Panc1 (cell line): ENCODE results near the gene SLC22A23.

Experiments used
- CTCF ChIP-seq: fragments of 450-650 bp; IDR thresholded peaks from 2 replicates; pipeline ENCODE4 v1.5.1; 2017; ENCODE audit warnings: mild to moderate bottlenecking
- POLR2AphosphoS5 ChIP-seq: IDR thresholded peaks from 2 replicates; pipeline ENCODE4 v1.6.1; 2012; ENCODE audit warnings: mild to moderate bottlenecking, low read depth, low read length, moderate library complexity
- SIN3A ChIP-seq: IDR thresholded peaks from 2 replicates; pipeline ENCODE4 v1.6.1; 2012; ENCODE audit warnings: low read depth, mild to moderate bottlenecking, low read length, moderate library complexity, borderline replicate concordance; ENCODE audit not compliant: insufficient read depth
- TCF7L2 ChIP-seq: IDR thresholded peaks from 2 replicates; pipeline ENCODE4 v1.6.1; 2011; ENCODE audit warnings: mild to moderate bottlenecking, low read depth, low read length, inconsistent platforms

DNA sequence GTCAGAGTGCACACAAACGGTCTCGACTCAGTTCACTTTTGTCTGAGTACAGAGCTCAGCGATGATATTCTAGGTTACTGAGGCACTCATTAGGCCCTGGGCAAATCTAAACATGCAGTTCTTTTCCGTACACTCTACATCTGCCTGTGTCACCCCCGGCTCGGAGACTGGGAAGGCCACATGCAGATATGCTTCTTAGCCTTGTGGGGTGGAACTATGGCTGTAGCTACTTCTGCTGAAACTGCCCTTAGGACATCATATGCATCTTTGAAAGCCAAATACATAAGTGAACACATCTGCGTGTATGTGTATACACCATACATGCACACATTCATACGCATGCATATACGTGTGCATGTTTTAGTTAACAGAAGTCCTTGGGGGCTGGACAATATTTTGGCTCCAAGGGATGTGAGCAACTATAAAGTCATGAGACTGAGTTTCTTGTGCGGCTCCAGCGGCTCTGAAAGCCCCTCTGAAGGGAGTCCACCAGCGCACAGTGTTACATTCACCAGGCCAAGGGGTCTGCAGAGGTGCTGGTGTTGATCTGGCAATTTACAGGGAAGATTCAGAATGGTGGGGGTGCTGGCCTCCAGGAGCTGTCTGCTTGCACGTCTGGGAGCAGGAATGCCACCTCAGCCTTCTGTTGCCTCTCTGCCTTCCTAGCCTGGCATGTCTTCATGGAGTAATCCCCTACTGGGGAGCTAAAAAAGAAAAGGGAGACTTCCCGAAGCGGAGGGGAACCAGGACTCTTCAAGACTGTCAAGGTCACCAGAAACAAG lies 166.5 kb downstream of the SLC22A23 start:
- TF ChIP-seq CTCF (no peak), SIN3A (no peak), POLR2AphosphoS5 (no peak), TCF7L2 (no peak)
